ENCODE results near the gene CENPC.
"Not testable (repeated sequence)": the region's sequence is repeated elsewhere in the genome, so short reads cannot be mapped to it uniquely, and the experiment has no call there.

CENPC gene, protein sequence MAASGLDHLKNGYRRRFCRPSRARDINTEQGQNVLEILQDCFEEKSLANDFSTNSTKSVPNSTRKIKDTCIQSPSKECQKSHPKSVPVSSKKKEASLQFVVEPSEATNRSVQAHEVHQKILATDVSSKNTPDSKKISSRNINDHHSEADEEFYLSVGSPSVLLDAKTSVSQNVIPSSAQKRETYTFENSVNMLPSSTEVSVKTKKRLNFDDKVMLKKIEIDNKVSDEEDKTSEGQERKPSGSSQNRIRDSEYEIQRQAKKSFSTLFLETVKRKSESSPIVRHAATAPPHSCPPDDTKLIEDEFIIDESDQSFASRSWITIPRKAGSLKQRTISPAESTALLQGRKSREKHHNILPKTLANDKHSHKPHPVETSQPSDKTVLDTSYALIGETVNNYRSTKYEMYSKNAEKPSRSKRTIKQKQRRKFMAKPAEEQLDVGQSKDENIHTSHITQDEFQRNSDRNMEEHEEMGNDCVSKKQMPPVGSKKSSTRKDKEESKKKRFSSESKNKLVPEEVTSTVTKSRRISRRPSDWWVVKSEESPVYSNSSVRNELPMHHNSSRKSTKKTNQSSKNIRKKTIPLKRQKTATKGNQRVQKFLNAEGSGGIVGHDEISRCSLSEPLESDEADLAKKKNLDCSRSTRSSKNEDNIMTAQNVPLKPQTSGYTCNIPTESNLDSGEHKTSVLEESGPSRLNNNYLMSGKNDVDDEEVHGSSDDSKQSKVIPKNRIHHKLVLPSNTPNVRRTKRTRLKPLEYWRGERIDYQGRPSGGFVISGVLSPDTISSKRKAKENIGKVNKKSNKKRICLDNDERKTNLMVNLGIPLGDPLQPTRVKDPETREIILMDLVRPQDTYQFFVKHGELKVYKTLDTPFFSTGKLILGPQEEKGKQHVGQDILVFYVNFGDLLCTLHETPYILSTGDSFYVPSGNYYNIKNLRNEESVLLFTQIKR

GRCh38 chr4:67545199-67546003 lies at the start of gene CENPC:
CENPC (minus strand) TSS chr4:67545503; CDS start chr4:67545355, 148 bp downstream.
- DNase-seq, result peak; percentile 89

DNA sequence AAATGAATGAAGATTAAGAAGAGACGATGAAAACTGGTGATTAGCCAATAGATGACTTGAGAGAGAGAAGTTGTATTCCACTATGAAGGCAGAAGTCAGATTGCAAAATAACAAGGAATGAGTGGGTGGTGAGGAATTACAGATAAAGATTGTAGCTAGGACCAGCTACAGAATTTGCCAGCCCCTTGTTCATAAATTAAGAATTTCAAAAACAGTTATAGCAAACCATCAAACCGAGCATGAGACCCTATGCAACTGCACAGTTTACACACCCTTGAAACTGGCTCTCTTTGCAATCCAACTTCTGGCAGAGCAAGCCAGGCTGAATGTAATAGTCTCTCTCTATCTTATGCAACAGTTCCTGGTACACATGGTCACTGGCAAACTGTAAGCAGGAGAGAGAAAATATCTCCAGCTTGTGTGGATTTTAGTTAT lies 48.5 kb upstream of the CENPC start:
- DNase-seq, result no peak

GRCh38 chr4:67587156-67587555 lies 41.9 kb upstream of the CENPC start:
- DNase-seq, result no peak

GRCh38 chr4:67584496-67584895 lies 39.2 kb upstream of the CENPC start:
- no peak for DNase-seq

GRCh38 chr4:67581913-67582312 lies 36.6 kb upstream of the CENPC start:
- no peak for DNase-seq

GRCh38 chr4:67581208-67581857 lies 36.0 kb upstream of the CENPC start:
- DNase-seq, result no peak

DNA sequence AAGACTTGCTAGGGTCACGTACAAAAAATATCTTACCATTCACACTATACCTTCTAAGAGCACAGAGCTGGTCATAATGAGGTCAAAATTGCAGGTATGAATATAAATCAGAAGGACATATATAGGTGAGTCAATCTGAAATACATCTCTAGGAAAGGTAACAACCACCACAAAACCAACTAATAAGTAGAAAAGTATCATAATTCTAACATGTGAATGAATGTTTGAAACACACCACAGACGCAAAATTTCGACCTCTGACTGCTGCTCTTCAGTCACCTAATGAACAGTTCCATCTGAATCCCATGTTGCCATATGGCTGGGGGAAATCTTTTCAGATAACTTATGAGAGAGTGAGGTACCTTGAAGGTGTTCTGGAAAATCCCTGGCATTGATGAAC lies 35.3 kb upstream of the CENPC start:
- no peak for DNase-seq

DNA sequence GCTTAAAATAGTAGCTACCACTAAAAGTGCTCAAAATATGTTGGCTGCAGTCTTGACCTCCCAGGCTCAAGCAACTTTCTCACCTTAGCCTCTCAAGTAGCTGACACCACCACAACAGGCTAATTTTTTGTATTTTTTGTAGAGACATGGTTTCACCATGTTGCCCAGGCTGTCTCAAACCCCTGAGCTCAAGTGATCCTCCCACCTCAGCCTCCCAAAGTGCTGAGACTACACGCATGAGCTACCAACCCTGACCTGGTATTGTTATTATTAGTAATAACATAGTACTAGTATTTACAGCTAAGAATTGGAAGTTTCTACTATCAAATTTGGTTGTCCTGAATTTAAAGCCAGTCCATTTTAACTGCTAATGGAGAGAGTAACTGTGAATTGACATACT lies 31.2 kb upstream of the CENPC start:
- no peak for DNase-seq

- DNase-seq, result no peak
Observed at GRCh38 chr4:67576059-67576466, 30.8 kb upstream of the CENPC start.

DNA sequence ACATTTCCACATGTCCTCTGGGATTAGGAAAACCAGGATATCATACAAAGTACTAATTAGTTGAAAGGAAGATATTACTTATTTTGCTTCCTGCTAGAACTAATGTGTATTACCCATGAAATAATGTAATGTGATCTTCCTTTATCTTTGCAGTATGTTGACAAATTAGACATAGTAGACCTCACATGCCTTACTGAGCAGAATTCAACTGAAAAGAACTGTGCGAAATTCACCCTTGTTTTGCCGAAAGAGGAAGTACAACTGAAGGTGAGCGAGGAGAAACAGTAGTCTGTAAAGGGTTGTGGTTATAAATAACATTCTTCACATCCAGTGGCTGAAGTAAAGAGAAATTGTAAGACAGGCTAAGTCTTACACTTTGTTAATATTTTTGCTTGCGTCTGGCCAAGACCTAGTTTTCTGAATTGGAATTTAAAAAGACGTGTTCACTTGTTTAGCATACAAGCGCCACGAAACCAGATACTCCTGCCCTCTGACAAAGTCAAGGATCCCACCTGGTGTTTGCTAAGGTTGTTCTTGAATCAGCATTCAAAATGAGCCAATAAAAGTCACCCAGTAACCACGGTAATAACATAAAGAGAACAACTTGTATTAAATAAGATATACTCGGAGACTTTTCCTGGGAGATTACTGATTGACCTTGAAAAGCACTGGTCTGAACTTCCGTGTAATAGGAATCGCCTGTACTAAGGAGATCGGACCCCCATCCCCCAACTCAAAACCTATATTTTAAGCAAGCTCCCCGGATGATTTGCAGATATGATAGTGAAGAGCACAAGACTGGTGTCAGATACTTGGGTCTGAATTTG lies 30.1 kb upstream of the CENPC start:
- peak; percentile 58 for DNase-seq

- peak; percentile 21 for DNase-seq
Observed at GRCh38 chr4:67573193-67573592, 27.9 kb upstream of the CENPC start.

DNA sequence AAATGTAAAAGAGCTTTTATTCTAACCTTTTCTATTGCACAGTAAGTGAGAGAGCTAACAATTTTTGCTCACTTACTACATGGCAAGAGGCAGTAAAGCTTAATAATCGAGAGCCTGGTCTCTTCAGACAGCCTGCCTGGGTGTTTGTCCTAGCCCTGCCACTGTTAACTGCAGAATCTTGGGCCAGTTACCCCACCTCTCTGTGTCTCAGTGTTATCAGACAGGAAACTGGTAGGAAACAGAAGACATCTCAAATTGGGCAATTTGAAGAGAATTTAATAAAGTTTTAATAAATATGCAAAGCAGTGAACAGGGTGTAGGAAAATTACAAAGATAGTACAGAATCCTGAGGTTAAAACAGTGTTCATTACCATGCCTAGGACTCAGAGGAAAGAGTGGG lies 26.7 kb upstream of the CENPC start:
- DNase-seq, result no peak

- DNase-seq, result no peak
Observed at GRCh38 chr4:67570537-67570936, 25.2 kb upstream of the CENPC start.

DNA sequence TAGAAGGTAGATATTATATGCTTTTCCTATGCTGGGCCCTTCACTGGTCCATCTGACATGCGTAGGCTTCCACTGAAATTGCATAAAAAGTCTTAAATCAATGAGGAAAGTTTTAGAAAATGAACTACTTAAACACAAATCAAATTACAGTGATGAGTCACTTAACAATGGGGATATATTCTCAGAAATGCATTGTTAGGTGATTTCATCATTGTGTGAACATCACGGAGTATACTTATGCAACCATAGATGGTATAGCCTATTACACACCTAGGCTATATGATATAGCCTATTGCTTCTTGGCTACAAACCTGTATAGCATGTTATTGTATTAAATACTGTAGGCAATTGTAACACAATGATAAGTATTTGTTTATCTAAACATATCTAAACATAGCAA lies 23.5 kb upstream of the CENPC start:
- DNase-seq, result no peak

DNA sequence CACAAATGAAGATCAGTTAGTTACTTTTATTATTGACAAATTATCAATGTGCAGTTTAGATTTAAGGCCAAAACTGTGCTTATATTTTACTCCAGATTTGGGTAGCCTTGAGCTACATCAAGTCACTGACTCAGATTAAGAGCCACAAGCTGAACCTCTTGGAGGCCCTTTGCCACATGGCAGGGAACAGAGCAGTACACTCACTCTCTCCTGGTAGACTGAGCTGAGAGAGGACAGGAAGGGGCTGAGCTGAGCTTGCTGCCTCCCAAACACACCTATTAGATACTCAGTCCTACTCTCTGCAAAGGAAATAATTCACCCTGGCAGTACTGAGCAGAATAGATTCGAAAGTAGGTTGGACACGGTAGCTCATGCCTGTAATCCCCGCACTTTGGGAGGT lies 21.0 kb upstream of the CENPC start:
- DNase-seq, result no peak

DNA sequence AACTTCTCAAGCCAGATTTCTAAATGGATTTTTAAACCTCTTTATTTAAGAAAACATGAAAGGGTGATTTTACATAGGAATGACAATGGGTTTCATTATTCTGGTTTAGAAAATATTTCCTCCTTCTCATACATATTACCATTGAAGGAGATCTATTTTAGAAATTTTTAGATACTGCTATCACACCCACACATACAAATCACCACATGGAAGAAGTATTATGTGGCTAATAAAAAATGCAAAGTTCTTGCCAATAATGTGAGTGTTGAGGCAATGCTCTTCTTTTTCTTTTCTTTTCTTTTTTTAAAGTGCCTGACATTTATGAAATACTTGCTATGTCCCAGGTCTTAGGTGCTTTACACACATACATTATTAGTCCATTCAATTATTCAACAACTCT lies 20.0 kb upstream of the CENPC start:
- no peak for DNase-seq

DNA sequence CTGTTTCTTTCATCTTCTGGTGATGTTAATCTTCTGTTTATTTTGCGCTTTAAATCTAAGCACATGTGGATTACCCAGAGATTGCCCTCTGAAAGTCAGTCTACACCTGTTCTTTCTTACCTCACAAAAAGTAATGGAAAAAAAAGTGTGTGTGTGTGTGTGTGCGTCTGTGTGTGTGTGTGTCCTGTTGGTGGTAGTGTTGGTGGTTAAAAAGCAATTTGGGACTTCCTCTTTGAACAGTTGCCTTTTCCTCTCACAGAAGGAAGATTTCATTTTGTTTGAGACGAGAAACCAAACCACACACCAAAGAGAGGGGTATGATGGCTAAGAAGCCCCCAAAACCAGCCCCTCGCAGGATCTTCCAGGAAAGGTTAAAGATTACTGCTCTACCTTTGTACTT lies 13.2 kb upstream of the CENPC start, which contains the start of gene STAP1:
TSS of gene STAP1 (plus strand) at position 235 of the 400 bp plus-strand sequence. CDS start at position 318, 83 bp downstream.
- DNase-seq, result peak; percentile 87

DNA sequence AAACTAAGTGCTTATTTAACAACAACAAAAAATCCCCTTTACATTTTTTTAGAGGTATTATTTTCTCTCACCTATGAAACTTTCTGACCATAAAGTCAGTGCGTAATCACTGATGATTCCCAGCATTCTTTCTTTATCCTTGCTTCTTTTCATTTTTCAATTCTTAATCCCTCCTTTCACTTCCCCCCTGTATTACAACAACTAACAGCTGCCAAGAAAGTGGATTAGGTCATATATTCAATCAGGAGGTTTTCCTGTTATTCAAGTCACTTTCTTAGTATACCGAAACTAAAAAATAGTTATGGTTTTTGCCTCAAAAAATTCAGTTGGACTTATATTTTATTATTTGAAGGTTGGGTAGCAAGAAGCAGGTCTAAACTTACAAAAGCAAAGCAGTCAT lies 11.1 kb upstream of the CENPC start:
- no peak for DNase-seq

DNA sequence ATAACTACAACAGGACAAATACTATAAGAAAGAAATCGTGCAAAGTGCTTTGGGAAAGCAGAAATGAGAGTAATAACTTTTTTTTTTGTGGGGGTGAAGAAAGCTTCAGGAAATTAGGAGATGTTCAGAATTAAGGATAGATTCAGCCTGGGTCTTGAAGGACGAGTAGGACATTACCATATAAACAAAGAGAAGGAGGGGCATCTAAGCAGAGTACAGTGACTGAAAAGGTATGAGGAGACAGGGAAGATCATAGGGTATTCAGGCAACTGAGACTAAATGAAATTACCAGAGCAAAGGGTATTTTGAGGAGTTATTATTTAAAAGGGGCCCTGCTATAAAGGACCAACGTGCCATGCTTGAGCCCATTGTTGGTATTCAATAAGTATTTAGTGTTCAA lies 10.1 kb upstream of the CENPC start:
- no peak for DNase-seq

DNA sequence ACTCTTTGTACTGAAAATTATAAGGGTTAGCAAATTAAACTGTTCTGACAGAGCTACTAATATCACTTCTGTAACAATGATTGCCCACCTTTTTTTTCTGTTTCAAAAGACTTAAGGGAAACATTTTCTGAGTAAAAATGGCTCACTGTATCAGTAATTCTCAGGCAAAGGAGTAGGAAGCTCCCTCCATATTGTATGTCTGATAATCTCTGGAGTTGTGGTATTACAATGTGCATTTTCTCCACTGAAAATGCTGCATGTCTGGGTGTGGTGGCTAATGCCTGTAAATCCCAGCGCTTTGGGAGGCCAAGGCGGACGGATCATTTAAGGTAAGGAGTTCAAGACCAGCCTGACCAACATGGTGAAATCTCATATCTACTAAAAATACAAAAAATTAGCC lies 8.8 kb upstream of the CENPC start:
- DNase-seq, result no peak

DNA sequence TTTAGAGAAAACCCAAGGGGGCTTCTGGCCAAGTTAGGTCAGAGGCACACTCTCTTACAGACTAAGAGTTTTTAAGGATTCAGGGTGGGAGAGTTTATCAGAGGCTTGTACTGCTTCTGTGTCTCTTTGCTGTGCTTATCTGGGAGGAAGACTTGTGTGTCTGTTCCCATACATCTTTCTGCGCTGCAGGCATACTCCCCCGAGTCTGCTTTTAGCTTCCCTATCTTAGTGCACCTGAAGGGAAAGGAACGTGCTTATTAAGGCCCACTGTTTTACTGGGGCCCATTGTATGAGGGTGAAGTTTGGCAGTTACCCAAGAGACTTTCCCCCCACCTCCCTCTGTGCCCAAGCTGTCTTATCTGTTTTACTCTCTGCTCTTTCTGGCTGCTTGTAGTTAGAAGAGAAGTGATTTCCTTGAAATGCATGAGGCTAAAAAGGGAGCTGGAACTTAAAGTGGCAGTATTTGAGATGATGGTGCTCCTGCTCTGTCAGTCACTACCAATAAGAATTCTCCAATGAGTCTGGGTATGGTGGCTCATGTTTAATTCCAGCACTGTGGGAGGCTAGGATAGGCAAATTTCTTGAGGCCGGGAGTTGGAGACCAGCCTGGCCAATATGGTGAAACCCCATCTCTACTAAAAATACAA lies 7.0 kb upstream of the CENPC start:
- DNase-seq, result not testable (repeated sequence)

Data from KG1 (cell line).